SIG-M5 treated with dmso at 0.1 percent for 504 hours (cell line): ENCODE results near the gene TMEM209.
"Not testable (repeated sequence)": the region's sequence is repeated elsewhere in the genome, so short reads cannot be mapped to it uniquely, and the experiment has no call there.

ENCODE experiments used
- DNase-seq: peaks from one replicate; lab custom pipeline; 2025; ENCODE audit not compliant: unreplicated experiment; lab: John Stamatoyannopoulos, UW

The TMEM209 gene

GRCh38 chr7:130205084-130205947 is at the start of gene TMEM209:
Gene TMEM209 (minus strand): TSS chr7:130205406. CDS start chr7:130205375, 31 bp downstream.
- DNase-seq: peak; percentile 95

GRCh38 chr7:130254555-130254954 is 49.3 kb upstream of the TMEM209 start:
- no peak for DNase-seq

GRCh38 chr7:130249626-130250025 is 44.4 kb upstream of the TMEM209 start:
- not testable (repeated sequence) for DNase-seq

GRCh38 chr7:130248842-130249241 is 43.6 kb upstream of the TMEM209 start:
- DNase-seq: not testable (repeated sequence)

- DNase-seq: not testable (repeated sequence)
Measured at GRCh38 chr7:130246491-130246890, 41.3 kb upstream of the TMEM209 start.

- DNase-seq: not testable (repeated sequence)
Measured at GRCh38 chr7:130243486-130243885, 38.3 kb upstream of the TMEM209 start.

GRCh38 chr7:130242198-130243014 is 37.2 kb upstream of the TMEM209 start:
- DNase-seq: peak; percentile 27

- DNase-seq: no peak
Measured at GRCh38 chr7:130240240-130240639, 35.0 kb upstream of the TMEM209 start.

GRCh38 chr7:130236361-130236760 is 31.2 kb upstream of the TMEM209 start:
- DNase-seq: not testable (repeated sequence)

GRCh38 chr7:130234078-130234477 is 28.9 kb upstream of the TMEM209 start:
- DNase-seq: no peak

- DNase-seq: no peak
Measured at GRCh38 chr7:130232209-130232608, 27.0 kb upstream of the TMEM209 start.

GRCh38 chr7:130231792-130232191 is 26.6 kb upstream of the TMEM209 start:
- DNase-seq: no peak

GRCh38 chr7:130229981-130230380 is 24.8 kb upstream of the TMEM209 start:
- not testable (repeated sequence) for DNase-seq

- DNase-seq: no peak
Measured at GRCh38 chr7:130228840-130229502, 23.8 kb upstream of the TMEM209 start.

- no peak for DNase-seq
Measured at GRCh38 chr7:130227883-130228575, 22.8 kb upstream of the TMEM209 start.

GRCh38 chr7:130226333-130226732 is 21.1 kb upstream of the TMEM209 start:
- DNase-seq: no peak

GRCh38 chr7:130224923-130225322 is 19.7 kb upstream of the TMEM209 start:
- DNase-seq: not testable (repeated sequence)

GRCh38 chr7:130224210-130224609 is 19.0 kb upstream of the TMEM209 start:
- DNase-seq: no peak

GRCh38 chr7:130223646-130224045 is 18.4 kb upstream of the TMEM209 start:
- DNase-seq: no peak

GRCh38 chr7:130221746-130222145 is 16.5 kb upstream of the TMEM209 start:
- DNase-seq: no peak

- DNase-seq: no peak
Measured at GRCh38 chr7:130219871-130220270, 14.7 kb upstream of the TMEM209 start.
